Smooth muscle cell (in vitro differentiated cells): ENCODE results near the gene C6orf132. TPM values are rescaled to one million over a fixed set of nuclear protein-coding genes. Genes with fewer than 3 reads are reported as not detected.

Experiments used
- DNase-seq: peaks from one replicate; lab custom pipeline; 2025; ENCODE audit not compliant: unreplicated experiment; lab: John Stamatoyannopoulos, UW
- H2AFZ ChIP-seq: fragments of 200-600 bp; sonication (generic); 2 replicates; pipeline ENCODE4 v1.6.0; 2016; ENCODE audit warnings: antibody characterized with exemption, low read depth, mild to moderate bottlenecking
- H3F3A ChIP-seq: fragments of 200-600 bp; sonication (generic); 2 replicates; pipeline ENCODE4 v1.6.0; 2017; ENCODE audit warnings: antibody characterized with exemption, low read depth
- H3K27ac ChIP-seq: fragments of 200-600 bp; sonication (generic); 2 replicates; pipeline ENCODE4 v1.5.1; 2016; ENCODE audit warnings: low read depth, mild to moderate bottlenecking
- H3K27me3 ChIP-seq: fragments of 200-600 bp; sonication (generic); 2 replicates; pipeline ENCODE4 v1.6.1; 2016; ENCODE audit warnings: low read depth, mild to moderate bottlenecking
- H3K36me3 ChIP-seq: fragments of 200-600 bp; sonication (generic); 2 replicates; pipeline ENCODE4 v1.5.1; 2016; ENCODE audit warnings: low read depth
- H3K4me1 ChIP-seq: fragments of 200-600 bp; sonication (generic); 2 replicates; pipeline ENCODE4 v1.5.1; 2016; ENCODE audit warnings: low read depth
- H3K4me2 ChIP-seq: fragments of 200-600 bp; sonication (generic); 2 replicates; pipeline ENCODE4 v1.6.0; 2016; ENCODE audit warnings: mild to moderate bottlenecking
- H3K4me3 ChIP-seq: fragments of 200-600 bp; sonication (generic); 2 replicates; pipeline ENCODE4 v1.5.1; 2016; ENCODE audit warnings: mild to moderate bottlenecking
- H3K79me2 ChIP-seq: fragments of 200-600 bp; sonication (generic); 2 replicates; pipeline ENCODE4 v1.6.0; 2016; ENCODE audit warnings: low read depth, mild to moderate bottlenecking
- H3K9ac ChIP-seq: fragments of 200-600 bp; sonication (generic); 2 replicates; pipeline ENCODE4 v1.6.0; 2016; ENCODE audit warnings: low read depth
- H3K9me3 ChIP-seq: fragments of 200-600 bp; sonication (generic); replicated peaks from 2 replicates; pipeline ENCODE4 v1.5.1; 2016; ENCODE audit warnings: low read depth
- H4K20me1 ChIP-seq: fragments of 200-600 bp; sonication (generic); 2 replicates; pipeline ENCODE4 v1.6.0; 2016; ENCODE audit warnings: low read depth
- WGBS: methylation state at CpG from one replicate; pipeline ENCODE4 v1.1.7; 2016; ENCODE audit warnings: low lambda C conversion rate; 5-methylcytosine and 5-hydroxymethylcytosine counted together
- polyA plus RNA-seq: library from polyadenylated mRNA; unstranded; fragments of >200 nt; fragmentation: Nextera tagmentation; extraction: Ambion mirVana; gene quantifications from 2 replicates; pipeline ENCODE4 v1.2.1, GENCODE V29; 2016
- total RNA-seq: library from RNA; depleted of rRNA; stranded (reverse); fragments of >200 nt; gene quantifications from 2 replicates; pipeline ENCODE4 v1.2.3, GENCODE V29; 2014
- TF ChIP-seq, protein P1 (sequence below): fragments of 200-600 bp; sonication (generic); IDR thresholded peaks from 2 replicates; pipeline ENCODE4 v1.5.1; 2017; ENCODE audit warnings: borderline replicate concordance, mild to moderate bottlenecking, antibody characterized with exemption; ENCODE audit not compliant: insufficient read depth, poor library complexity, severe bottlenecking

Gene C6orf132
- total and polyA plus RNA-seq, 2 experiments from 2014 or later = 1.4 to 4.9 TPM

GRCh38 chr6:42095094-42095493 is 47.3 kb downstream of the C6orf132 start:
- H3F3A ChIP-seq = no peaks in the 10 kb centered on the region
- H3K9ac ChIP-seq = no peak overlapping the region
- DNase-seq = no peak
- no peaks in the 10 kb centered on the region for H3K9me3 ChIP-seq
- TF ChIP-seq, protein P1, sequence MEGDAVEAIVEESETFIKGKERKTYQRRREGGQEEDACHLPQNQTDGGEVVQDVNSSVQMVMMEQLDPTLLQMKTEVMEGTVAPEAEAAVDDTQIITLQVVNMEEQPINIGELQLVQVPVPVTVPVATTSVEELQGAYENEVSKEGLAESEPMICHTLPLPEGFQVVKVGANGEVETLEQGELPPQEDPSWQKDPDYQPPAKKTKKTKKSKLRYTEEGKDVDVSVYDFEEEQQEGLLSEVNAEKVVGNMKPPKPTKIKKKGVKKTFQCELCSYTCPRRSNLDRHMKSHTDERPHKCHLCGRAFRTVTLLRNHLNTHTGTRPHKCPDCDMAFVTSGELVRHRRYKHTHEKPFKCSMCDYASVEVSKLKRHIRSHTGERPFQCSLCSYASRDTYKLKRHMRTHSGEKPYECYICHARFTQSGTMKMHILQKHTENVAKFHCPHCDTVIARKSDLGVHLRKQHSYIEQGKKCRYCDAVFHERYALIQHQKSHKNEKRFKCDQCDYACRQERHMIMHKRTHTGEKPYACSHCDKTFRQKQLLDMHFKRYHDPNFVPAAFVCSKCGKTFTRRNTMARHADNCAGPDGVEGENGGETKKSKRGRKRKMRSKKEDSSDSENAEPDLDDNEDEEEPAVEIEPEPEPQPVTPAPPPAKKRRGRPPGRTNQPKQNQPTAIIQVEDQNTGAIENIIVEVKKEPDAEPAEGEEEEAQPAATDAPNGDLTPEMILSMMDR = no peak
- no peaks in the 10 kb centered on the region for H3K79me2 ChIP-seq
- H3K4me1 ChIP-seq = peaks cover 7% of the 10 kb centered on the region
- H3K4me2 ChIP-seq = no peak overlapping the region
- no peaks in the 10 kb centered on the region for H3K36me3 ChIP-seq
- no peaks in the 10 kb centered on the region for H4K20me1 ChIP-seq
- H3K27ac ChIP-seq = no peak overlapping the region
- no peaks in the 10 kb centered on the region for H3K27me3 ChIP-seq
- WGBS = 86% methylated on average over 1 of the region's 1 CpG
- no peak overlapping the region for H3K4me3 ChIP-seq
- no peak overlapping the region for H2AFZ ChIP-seq

- no peak for DNase-seq
- Histone ChIP-seq H4K20me1 (no peaks in the 10 kb centered on the region), H3K9ac (no peak overlapping the region), H3K27me3 (no peaks in the 10 kb centered on the region), H3K4me1 (no peaks in the 10 kb centered on the region), H3K4me3 (no peak overlapping the region), H3K79me2 (no peaks in the 10 kb centered on the region), H3K4me2 (no peak overlapping the region), H2AFZ (no peak overlapping the region), H3K9me3 (no peaks in the 10 kb centered on the region), H3K36me3 (no peaks in the 10 kb centered on the region), H3K27ac (no peak overlapping the region), H3F3A (no peaks in the 10 kb centered on the region)
- WGBS = 62% methylated on average over 10 of the region's 10 CpGs
- TF ChIP-seq, protein P1 = no peak
These were observed 48.7 kb downstream of the C6orf132 start for GRCh38 chr6:42093582-42094329.

- no peak overlapping the region for H3K4me3 ChIP-seq
- no peaks in the 10 kb centered on the region for H3K27me3 ChIP-seq
- H2AFZ ChIP-seq = no peak overlapping the region
- H3K79me2 ChIP-seq = no peaks in the 10 kb centered on the region
- no peaks in the 10 kb centered on the region for H3F3A ChIP-seq
- H3K4me1 ChIP-seq = no peaks in the 10 kb centered on the region
- no peaks in the 10 kb centered on the region for H3K36me3 ChIP-seq
- 82% methylated on average over 9 of the region's 9 CpGs for WGBS
- DNase-seq = no peak
- no peaks in the 10 kb centered on the region for H3K9me3 ChIP-seq
- no peaks in the 10 kb centered on the region for H4K20me1 ChIP-seq
- TF ChIP-seq, protein P1 = no peak
- no peak overlapping the region for H3K4me2 ChIP-seq
- H3K9ac ChIP-seq = no peak overlapping the region
- H3K27ac ChIP-seq = no peak overlapping the region
These were observed 50.7 kb downstream of the C6orf132 start for GRCh38 chr6:42091718-42092023.
